DOHH2 (cell line): ENCODE results near the gene ARHGAP24.
"Not testable (repeated sequence)": the region's sequence is repeated elsewhere in the genome, so short reads cannot be mapped to it uniquely, and the experiment has no call there.

Experiments
- H3F3A ChIP-seq: fragments of 200-600 bp; sonication (generic), shearing (Covaris generic); 2 replicates; pipeline ENCODE4 v1.6.0; 2016; ENCODE audit warnings: antibody characterized with exemption, mild to moderate bottlenecking; ENCODE audit not compliant: control insufficient read depth, insufficient read depth
- H3K27ac ChIP-seq: fragments of 200-600 bp; sonication (generic); 2 replicates; pipeline ENCODE4 v1.5.1; 2014; ENCODE audit warnings: low read depth, mild to moderate bottlenecking, low read length, moderate library complexity
- H3K27me3 ChIP-seq: fragments of 200-600 bp; sonication (generic); 2 replicates; pipeline ENCODE4 v1.6.1; 2014; ENCODE audit warnings: mild to moderate bottlenecking, low read length, mixed read lengths; ENCODE audit not compliant: control insufficient read depth
- H3K36me3 ChIP-seq: fragments of 200-600 bp; sonication (generic); 2 replicates; pipeline ENCODE4 v1.6.1; 2014; ENCODE audit warnings: mild to moderate bottlenecking, low read length, moderate library complexity, mixed read lengths; ENCODE audit not compliant: control insufficient read depth
- H3K4me1 ChIP-seq: fragments of 200-600 bp; sonication (generic); 2 replicates; pipeline ENCODE4 v1.6.1; 2014; ENCODE audit warnings: mild to moderate bottlenecking, low read length, mixed read lengths; ENCODE audit not compliant: control insufficient read depth
- H3K4me2 ChIP-seq: fragments of 200-600 bp; sonication (generic); 2 replicates; pipeline ENCODE4 v1.6.0; 2014; ENCODE audit warnings: mild to moderate bottlenecking, low read length, moderate library complexity
- H3K4me3 ChIP-seq: fragments of 200-600 bp; sonication (generic); 2 replicates; pipeline ENCODE4 v1.5.1; 2014; ENCODE audit warnings: mild to moderate bottlenecking, low read length, mixed read lengths
- H3K79me2 ChIP-seq: fragments of 200-600 bp; sonication (generic); 2 replicates; pipeline ENCODE4 v1.6.1; 2014; ENCODE audit warnings: mild to moderate bottlenecking, low read length, mixed read lengths; ENCODE audit not compliant: control insufficient read depth
- H3K9me2 ChIP-seq: fragments of 200-600 bp; sonication (generic); replicated peaks from 2 replicates; pipeline ENCODE4 v1.6.1; 2014; ENCODE audit warnings: mild to moderate bottlenecking, low read length, mixed read lengths; ENCODE audit not compliant: control insufficient read depth
- H3K9me3 ChIP-seq: fragments of 200-600 bp; sonication (generic); 2 replicates; pipeline ENCODE4 v1.6.1; 2014; ENCODE audit warnings: antibody characterized with exemption, low read length, mixed read lengths; ENCODE audit not compliant: control insufficient read depth, insufficient read depth
- H4K20me1 ChIP-seq: fragments of 200-600 bp; sonication (generic); 2 replicates; pipeline ENCODE4 v1.6.0; 2014; ENCODE audit warnings: low read depth, mild to moderate bottlenecking, antibody characterized with exemption, low read length, moderate library complexity; ENCODE audit not compliant: control insufficient read depth, insufficient read depth
- EZH2phosphoT487 ChIP-seq: fragments of 200-600 bp; sonication (generic); IDR thresholded peaks from 2 replicates; pipeline ENCODE4 v1.6.1; 2017; ENCODE audit warnings: borderline replicate concordance, mild to moderate bottlenecking, antibody characterized with exemption, low read length, moderate library complexity, mixed read lengths
- TF ChIP-seq, protein P1 (sequence below): fragments of 200-600 bp; sonication (generic); IDR thresholded peaks from one replicate; pipeline ENCODE4 v1.5.1; 2014; ENCODE audit warnings: antibody characterized with exemption, mild to moderate bottlenecking, low read depth, low read length; ENCODE audit not compliant: poor library complexity, severe bottlenecking

Gene ARHGAP24

DNA sequence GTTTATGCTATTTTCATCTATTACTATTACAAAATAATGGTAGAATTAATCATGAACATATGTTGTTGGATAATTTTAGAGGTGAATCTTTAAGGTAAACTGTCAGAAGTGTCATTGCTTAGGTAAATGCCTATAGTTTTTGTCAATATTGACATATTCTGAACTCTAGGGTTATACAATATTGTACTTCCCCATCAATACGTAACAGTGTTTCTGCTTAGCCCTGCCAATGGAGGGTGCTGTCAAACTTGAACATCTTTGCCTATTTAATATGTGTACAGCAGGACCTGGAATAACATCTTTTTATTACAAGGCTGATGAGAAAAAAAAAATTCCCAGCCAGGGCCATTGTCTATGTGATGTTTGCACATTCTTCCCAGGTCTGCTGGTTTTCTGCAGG is 40.8 kb downstream of the ARHGAP24 start:
- Histone ChIP-seq H4K20me1 (no peaks in the 10 kb centered on the region), H3K79me2 (no peaks in the 10 kb centered on the region), H3K4me3 (no peak overlapping the region), H3K9me3 (no peaks in the 10 kb centered on the region), H3K4me1 (0 out of 2 replicates have a peak, but pooled peaks cover under 1% of the 10 kb centered on the region), H3F3A (no peaks in the 10 kb centered on the region), H3K9me2 (no peaks in the 10 kb centered on the region), H3K4me2 (no peak overlapping the region), H3K27ac (no peak overlapping the region), H3K27me3 (no peaks in the 10 kb centered on the region), H3K36me3 (no peaks in the 10 kb centered on the region)
- no peak for TF ChIP-seq EZH2phosphoT487
- TF ChIP-seq, protein P1, sequence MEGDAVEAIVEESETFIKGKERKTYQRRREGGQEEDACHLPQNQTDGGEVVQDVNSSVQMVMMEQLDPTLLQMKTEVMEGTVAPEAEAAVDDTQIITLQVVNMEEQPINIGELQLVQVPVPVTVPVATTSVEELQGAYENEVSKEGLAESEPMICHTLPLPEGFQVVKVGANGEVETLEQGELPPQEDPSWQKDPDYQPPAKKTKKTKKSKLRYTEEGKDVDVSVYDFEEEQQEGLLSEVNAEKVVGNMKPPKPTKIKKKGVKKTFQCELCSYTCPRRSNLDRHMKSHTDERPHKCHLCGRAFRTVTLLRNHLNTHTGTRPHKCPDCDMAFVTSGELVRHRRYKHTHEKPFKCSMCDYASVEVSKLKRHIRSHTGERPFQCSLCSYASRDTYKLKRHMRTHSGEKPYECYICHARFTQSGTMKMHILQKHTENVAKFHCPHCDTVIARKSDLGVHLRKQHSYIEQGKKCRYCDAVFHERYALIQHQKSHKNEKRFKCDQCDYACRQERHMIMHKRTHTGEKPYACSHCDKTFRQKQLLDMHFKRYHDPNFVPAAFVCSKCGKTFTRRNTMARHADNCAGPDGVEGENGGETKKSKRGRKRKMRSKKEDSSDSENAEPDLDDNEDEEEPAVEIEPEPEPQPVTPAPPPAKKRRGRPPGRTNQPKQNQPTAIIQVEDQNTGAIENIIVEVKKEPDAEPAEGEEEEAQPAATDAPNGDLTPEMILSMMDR: no peak

DNA sequence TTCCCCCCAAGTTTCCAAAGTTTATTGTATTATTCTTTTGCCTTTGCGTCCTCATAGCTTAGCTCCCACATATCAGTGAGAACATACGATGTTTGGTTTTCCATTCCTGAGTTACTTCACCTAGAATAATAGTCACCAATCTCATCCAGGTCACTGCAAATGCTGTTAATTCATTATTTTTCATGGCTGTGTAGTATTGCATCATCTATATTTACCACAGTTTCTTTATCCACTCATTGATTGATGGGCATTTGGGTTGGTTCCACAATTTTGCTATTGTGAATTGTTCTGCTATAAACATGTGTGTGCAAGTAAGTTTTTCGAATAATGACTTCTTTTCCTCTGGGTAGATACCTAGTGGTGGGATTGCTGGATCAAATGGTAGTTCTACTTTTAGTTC is 43.6 kb downstream of the ARHGAP24 start:
- not testable (repeated sequence) for H3K9me3 ChIP-seq, H3K36me3 ChIP-seq, H3K9me2 ChIP-seq, H3K79me2 ChIP-seq, H3K27ac ChIP-seq, H3K4me3 ChIP-seq, H4K20me1 ChIP-seq, H3F3A ChIP-seq, H3K4me1 ChIP-seq, H3K4me2 ChIP-seq, H3K27me3 ChIP-seq

DNA sequence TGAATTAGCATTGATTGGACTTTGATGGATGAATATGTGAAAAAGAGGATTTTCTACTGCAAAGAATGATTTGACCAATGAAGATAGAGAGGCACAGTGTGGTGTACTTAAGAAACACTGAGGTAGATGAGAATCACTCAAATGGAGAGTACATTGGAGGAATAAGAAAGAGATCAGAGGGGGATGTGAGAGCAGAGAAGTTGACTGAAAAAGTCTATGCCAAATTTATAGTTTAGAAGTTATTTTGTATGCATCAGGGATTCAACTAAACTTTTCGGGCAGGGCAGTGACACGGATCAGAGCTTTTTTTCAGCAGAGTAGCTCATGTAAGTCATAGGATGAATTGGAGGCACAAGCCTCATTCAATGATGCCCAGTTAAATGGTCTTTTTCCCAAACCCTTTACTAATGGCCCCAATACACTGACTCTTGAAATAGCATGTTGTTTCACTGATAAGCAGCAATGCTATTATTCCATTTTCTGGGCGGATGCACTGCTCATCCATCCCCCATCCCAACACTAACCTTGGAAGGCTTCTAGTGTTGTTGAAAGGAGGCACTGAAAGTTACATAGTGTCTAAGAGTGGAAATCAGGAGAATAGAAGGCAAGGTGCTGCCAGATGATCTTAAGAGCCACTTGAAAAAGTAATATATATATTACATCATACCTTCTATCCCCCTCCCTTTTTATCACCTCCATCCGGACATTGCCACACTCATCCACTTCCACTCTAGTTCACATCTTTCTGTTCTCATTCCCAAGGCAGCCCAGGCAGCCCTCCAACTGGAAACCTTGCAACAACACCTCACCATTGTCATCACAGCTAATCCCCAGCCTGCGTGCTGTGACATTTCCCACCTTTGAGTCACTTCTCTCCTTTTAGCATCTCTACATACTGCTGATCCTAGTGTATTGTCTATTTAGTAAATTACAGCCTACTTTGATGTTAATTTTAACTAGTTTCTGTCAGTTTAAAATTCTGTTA is 46.1 kb downstream of the ARHGAP24 start:
- Histone ChIP-seq H3K4me3 (no peak overlapping the region), H3K4me2 (no peak overlapping the region), H3K9me2 (no peaks in the 10 kb centered on the region), H3K36me3 (no peaks in the 10 kb centered on the region), H3K4me1 (peaks cover 4% of the 10 kb centered on the region; the same call in 1 of the 2 replicates), H3K27ac (no peak overlapping the region), H4K20me1 (no peaks in the 10 kb centered on the region), H3F3A (no peaks in the 10 kb centered on the region), H3K27me3 (no peaks in the 10 kb centered on the region), H3K79me2 (no peaks in the 10 kb centered on the region), H3K9me3 (no peaks in the 10 kb centered on the region)
- no peak for TF ChIP-seq EZH2phosphoT487
- TF ChIP-seq, protein P1: no peak

DNA sequence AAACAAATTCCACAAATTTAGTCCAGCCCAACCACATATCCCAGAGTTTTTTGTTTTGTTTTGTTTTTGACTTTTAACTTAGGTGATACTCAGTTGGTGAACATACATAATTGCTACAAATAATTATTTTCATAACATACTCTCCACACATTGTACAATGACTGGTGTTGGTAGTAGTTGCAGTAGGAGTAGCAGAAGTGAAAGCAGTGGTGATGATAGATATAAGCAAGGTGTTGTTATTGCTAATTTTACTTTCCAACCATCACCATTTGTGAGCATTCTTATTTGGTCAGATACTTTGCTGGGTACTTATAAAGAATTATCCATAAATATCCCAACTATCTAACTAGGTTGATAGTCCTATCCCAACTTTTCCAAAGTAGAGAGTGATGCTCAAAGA is 47.3 kb downstream of the ARHGAP24 start:
- H3K4me1 ChIP-seq: peaks cover 4% of the 10 kb centered on the region; the same call in 1 of the 2 replicates
- no peak overlapping the region for H3K4me3 ChIP-seq
- TF ChIP-seq, protein P1: no peak
- no peak for TF ChIP-seq EZH2phosphoT487
- H3F3A ChIP-seq: no peaks in the 10 kb centered on the region
- no peaks in the 10 kb centered on the region for H3K9me2 ChIP-seq
- no peak overlapping the region for H3K27ac ChIP-seq
- H3K4me2 ChIP-seq: no peak overlapping the region
- H3K27me3 ChIP-seq: no peaks in the 10 kb centered on the region
- H4K20me1 ChIP-seq: no peaks in the 10 kb centered on the region
- H3K79me2 ChIP-seq: no peaks in the 10 kb centered on the region
- no peaks in the 10 kb centered on the region for H3K9me3 ChIP-seq
- H3K36me3 ChIP-seq: no peaks in the 10 kb centered on the region
